WTC11 (cell line): Measurements from ENCODE around the gene FTL. TPM values are rescaled to one million over a fixed set of nuclear protein-coding genes. Genes with fewer than 3 reads are reported as not detected.

Experiments
- ATAC-seq: fragments of 200-7000 bp; cut with Tn5 transposase; 2 replicates; pipeline ENCODE4 v1.10.0; 2021; ENCODE audit warnings: mild to moderate bottlenecking, moderate library complexity
- CTCF ChIA-PET: fragments of 300-600 bp; sonication (Branson Sonifier 250); formaldehyde crosslinking; loops from one replicate; lab custom pipeline; 2021; ENCODE audit warnings: antibody characterized with exemption; lab: Charles Lee
- POLR2A ChIA-PET: fragments of 350-600 bp; sonication (Branson Sonifier 250); formaldehyde crosslinking; loops from one replicate; lab custom pipeline; 2021; ENCODE audit warnings: antibody characterized with exemption; lab: Charles Lee
- DNase-seq: peaks from one replicate; pipeline ENCODE4 v3.0.0; 2021; ENCODE audit warnings: low spot score
- H3K27ac Mint-ChIP-seq: 2 replicates; pipeline ENCODE4 v1.8.0; 2021; ENCODE audit warnings: mixed read lengths
- H3K27me3 Mint-ChIP-seq: 2 replicates; pipeline ENCODE4 v1.8.0; 2021; ENCODE audit warnings: low read depth, mild to moderate bottlenecking, moderate library complexity, mixed read lengths
- H3K36me3 Mint-ChIP-seq: 2 replicates; pipeline ENCODE4 v1.8.0; 2021; ENCODE audit warnings: mixed read lengths
- H3K4me1 Mint-ChIP-seq: 2 replicates; pipeline ENCODE4 v1.8.0; 2022; ENCODE audit warnings: mixed read lengths
- H3K4me3 Mint-ChIP-seq: 2 replicates; pipeline ENCODE4 v1.8.0; 2021; ENCODE audit warnings: mild to moderate bottlenecking, moderate library complexity, mixed read lengths
- H3K9me3 Mint-ChIP-seq: 2 replicates; pipeline ENCODE4 v1.8.0; 2021; ENCODE audit warnings: mixed read lengths
- ATF2 ChIP-seq: sonication (generic); formaldehyde crosslinking; IDR thresholded peaks from 2 replicates; pipeline ENCODE4 v1.8.1; 2022; ENCODE audit warnings: low read depth, missing genetic modification reagents, borderline replicate concordance
- CREM ChIP-seq: sonication (generic); formaldehyde crosslinking; IDR thresholded peaks from 2 replicates; pipeline ENCODE4 v1.8.1; 2022; ENCODE audit warnings: mild to moderate bottlenecking, missing genetic modification reagents, moderate library complexity
- CTCF ChIP-seq: fragments of 200-600 bp; IDR thresholded peaks from 2 replicates; pipeline ENCODE4 v1.8.0; 2022; ENCODE audit warnings: antibody characterized with exemption
- ESRRA ChIP-seq: sonication (generic); formaldehyde crosslinking; IDR thresholded peaks from 2 replicates; pipeline ENCODE4 v1.8.1; 2022; ENCODE audit warnings: mild to moderate bottlenecking, missing genetic modification reagents, borderline replicate concordance
- FOXJ3 ChIP-seq: sonication (generic); formaldehyde crosslinking; IDR thresholded peaks from 2 replicates; pipeline ENCODE4 v1.9.0; 2021; ENCODE audit warnings: missing genetic modification reagents, mild to moderate bottlenecking, borderline replicate concordance
- FOXK1 ChIP-seq: sonication (generic); formaldehyde crosslinking; IDR thresholded peaks from 2 replicates; pipeline ENCODE4 v1.8.0; 2022; ENCODE audit warnings: mild to moderate bottlenecking, moderate library complexity, missing genetic modification reagents
- GTF2I ChIP-seq: fragments of 250-450 bp; sonication (Bioruptor Pico); conservative IDR thresholded peaks from 2 replicates; pipeline ENCODE4 v1.4.0; 2021; ENCODE audit warnings: mild to moderate bottlenecking
- MYBL2 ChIP-seq: sonication (generic); formaldehyde crosslinking; IDR thresholded peaks from 2 replicates; pipeline ENCODE4 v1.8.1; 2023; ENCODE audit warnings: mild to moderate bottlenecking, moderate library complexity, missing genetic modification reagents
- NFE2L1 ChIP-seq: sonication (generic); formaldehyde crosslinking; IDR thresholded peaks from 2 replicates; pipeline ENCODE4 v1.8.1; 2023; ENCODE audit warnings: missing genetic modification reagents
- NFYB ChIP-seq: sonication (generic); formaldehyde crosslinking; conservative IDR thresholded peaks from 2 replicates; pipeline ENCODE4 v1.8.0; 2022; ENCODE audit warnings: low read depth, missing genetic modification reagents
- NR2C2 ChIP-seq: sonication (generic); formaldehyde crosslinking; IDR thresholded peaks from 2 replicates; pipeline ENCODE4 v1.8.0; 2022; ENCODE audit warnings: mild to moderate bottlenecking, missing genetic modification reagents
- OVOL2 ChIP-seq: fragments of 250-450 bp; sonication (Bioruptor Pico); IDR thresholded peaks from 2 replicates; pipeline ENCODE4 v1.9.0; 2021; ENCODE audit warnings: mild to moderate bottlenecking, borderline replicate concordance
- SMAD3 ChIP-seq: sonication (generic); formaldehyde crosslinking; IDR thresholded peaks from 2 replicates; pipeline ENCODE4 v1.8.0; 2022; ENCODE audit warnings: missing genetic modification reagents, mild to moderate bottlenecking, borderline replicate concordance
- SP1 ChIP-seq: sonication (generic); formaldehyde crosslinking; conservative IDR thresholded peaks from 2 replicates; pipeline ENCODE4 v1.8.1; 2022; ENCODE audit warnings: missing genetic modification reagents
- TCF7 ChIP-seq: sonication (generic); formaldehyde crosslinking; IDR thresholded peaks from 2 replicates; pipeline ENCODE4 v1.8.0; 2022; ENCODE audit warnings: mild to moderate bottlenecking, low read depth, missing genetic modification reagents, moderate library complexity
- TEAD1 ChIP-seq: sonication (generic); formaldehyde crosslinking; IDR thresholded peaks from 2 replicates; pipeline ENCODE4 v1.8.0; 2022; ENCODE audit warnings: mild to moderate bottlenecking, missing genetic modification reagents
- USF1 ChIP-seq: sonication (generic); formaldehyde crosslinking; IDR thresholded peaks from 2 replicates; pipeline ENCODE4 v1.8.0; 2022; ENCODE audit warnings: mild to moderate bottlenecking, missing genetic modification reagents
- USF2 ChIP-seq: sonication (generic); formaldehyde crosslinking; IDR thresholded peaks from 2 replicates; pipeline ENCODE4 v1.8.1; 2023; ENCODE audit warnings: mild to moderate bottlenecking, missing genetic modification reagents, moderate library complexity
- total RNA-seq: library from RNA; stranded (reverse); gene quantifications from 3 replicates; pipeline ENCODE4 v1.2.3, GENCODE V29; 2021

The FTL gene
- total RNA-seq, 1 experiment from 2014 or later, result 1,061 TPM

GRCh38 chr19:48991873-48992580, 26.9 kb downstream of the FTL start:
- ChIA-PET POLR2A (interaction anchor here (0.5 to 2.1 kb wide), 4 partner anchors 21 to 538 kb away, joined by 3 to 10 read pairs (median 5); no protein-coding TSS in a partner anchor), CTCF (interaction anchor here (0.9 to 3.4 kb wide), 19 partner anchors 8 to 218 kb away, joined by 3 to 60 read pairs (median 11); partner anchors contain the start of genes CGB2, CGB7, DHDH and LHB)
- no peak for DNase-seq
- no peak for TF ChIP-seq ATF2 (CRISPR knock-in tag)
- TF ChIP-seq USF2 (CRISPR knock-in tag), result no peak
- TF ChIP-seq CTCF, result no peak
- no peaks in the 10 kb centered on the region for H3K27me3 Mint-ChIP-seq
- peak overlapping the region; percentile 99 for H3K4me3 Mint-ChIP-seq
- H3K4me1 Mint-ChIP-seq, result peaks cover 33% of the 10 kb centered on the region
- H3K36me3 Mint-ChIP-seq, result peaks cover 24% of the 10 kb centered on the region
- ATAC-seq, result peak; percentile 10
- no peaks in the 10 kb centered on the region for H3K9me3 Mint-ChIP-seq
- peak overlapping the region; percentile 95 for H3K27ac Mint-ChIP-seq

GRCh38 chr19:48992581-48993174, 27.6 kb downstream of the FTL start:
- POLR2A ChIA-PET, result interaction anchor here (0.5 to 2.1 kb wide), 11 partner anchors 9 to 519 kb away, joined by 3 to 10 read pairs (median 5); no protein-coding TSS in a partner anchor
- H3K4me1 Mint-ChIP-seq, result peaks cover 33% of the 10 kb centered on the region

GRCh38 chr19:48993175-48994034, 28.3 kb downstream of the FTL start, which contains the start of the genes GYS1 and RUVBL2:
Gene GYS1, minus strand, starts transcription at chr19:48993309. Its CDS starts 197 bp downstream, at chr19:48993112.
Gene RUVBL2, plus strand, starts transcription at chr19:48993887. Its CDS starts 25 bp downstream, at chr19:48993912.
- H3K4me1 Mint-ChIP-seq, result peaks cover 31% of the 10 kb centered on the region
- ATAC-seq (peak; percentile 93), DNase-seq (peak; percentile 100)
- peaks cover 18% of the 10 kb centered on the region for H3K36me3 Mint-ChIP-seq
- no peaks in the 10 kb centered on the region for H3K27me3 Mint-ChIP-seq
- H3K9me3 Mint-ChIP-seq, result no peaks in the 10 kb centered on the region
- POLR2A ChIA-PET, result interaction anchor here (0.5 to 2.1 kb wide), 12 partner anchors 10 to 518 kb away, joined by 3 to 10 read pairs (median 4); no protein-coding TSS in a partner anchor
- H3K27ac Mint-ChIP-seq, result peak within 1 kb of the TSS; percentile 97
- peak within 1 kb of the TSS; percentile 99 for H3K4me3 Mint-ChIP-seq
- CTCF ChIA-PET, result interaction anchor here (0.5 to 3.4 kb wide), 86 partner anchors 10 to 819 kb away, joined by 3 to 60 read pairs (median 4); partner anchors contain the start of genes BAX, CA11, CGB2 and CGB7
- TF ChIP-seq GTF2I (CRISPR knock-in tag) (no peak), MYBL2 (CRISPR knock-in tag) (0 out of 2 replicates have a peak, but pooled peaks have one; percentile 49), OVOL2 (CRISPR knock-in tag) (no peak), FOXK1 (peak; percentile 36; the same call in 1 of the 2 replicates), CREM (CRISPR knock-in tag) (peak; percentile 62; the same call in 1 of the 2 replicates), TCF7 (CRISPR knock-in tag) (no peak), CTCF (peak; percentile 85), NFYB (CRISPR knock-in tag) (peak; percentile 93), USF1 (CRISPR knock-in tag) (peak; percentile 61; the same call in 1 of the 2 replicates), SP1 (peak; percentile 98)

More at GRCh38 chr19:48992581-48993174, 27.6 kb downstream of the FTL start:
- Mint-ChIP-seq H3K27me3 (no peaks in the 10 kb centered on the region), H3K36me3 (peaks cover 24% of the 10 kb centered on the region), H3K9me3 (no peaks in the 10 kb centered on the region), H3K27ac (peak overlapping the region; percentile 95), H3K4me3 (peak overlapping the region; percentile 99)
- no peak for DNase-seq
- no peak for TF ChIP-seq NFE2L1 (CRISPR knock-in tag)
- no peak for TF ChIP-seq NR2C2 (CRISPR knock-in tag)
- TF ChIP-seq TEAD1, result no peak
- TF ChIP-seq ESRRA (CRISPR knock-in tag), result 0 out of 2 replicates have a peak, but pooled peaks have one; percentile 42
- no peak for TF ChIP-seq SMAD3 (CRISPR knock-in tag)
- no peak for TF ChIP-seq FOXJ3 (CRISPR knock-in tag)
- CTCF ChIA-PET, result interaction anchor here (0.6 to 3.4 kb wide), 55 partner anchors 9 to 499 kb away, joined by 3 to 60 read pairs (median 7); partner anchors contain the start of genes CA11, CGB2, CGB7 and DHDH
- ATAC-seq, result peak; percentile 1; the same call in 1 of the 2 replicates
